Limb (tissue), 2 donors: Measurements from ENCODE around the gene GMDS.
"Not testable (repeated sequence)": the region's sequence is repeated elsewhere in the genome, so short reads cannot be mapped to it uniquely, and the experiment has no call there.

ENCODE experiments used
- DNase-seq, 2 donors: peaks; one replicate each; pipeline ENCODE4 v3.0.0-alpha.2; 2016; ENCODE audit errors: extremely low spot score in 2 of 2

The GMDS gene

GRCh38 chr6:1751063-1751462, 494.3 kb downstream of the GMDS start:
- not testable (repeated sequence) for DNase-seq

GRCh38 chr6:1749041-1749440, 496.4 kb downstream of the GMDS start:
- DNase-seq = no peak

GRCh38 chr6:1747531-1747930, 497.9 kb downstream of the GMDS start:
- no peak for DNase-seq

GRCh38 chr6:1747003-1747402, 498.4 kb downstream of the GMDS start:
- no peak for DNase-seq

- DNase-seq = no peak
Observed at GRCh38 chr6:1745814-1746213, 499.6 kb downstream of the GMDS start.

- DNase-seq = no peak
Observed at GRCh38 chr6:1744543-1744942, 500.9 kb downstream of the GMDS start.

GRCh38 chr6:1739680-1740079, 505.7 kb downstream of the GMDS start:
- no peak for DNase-seq

GRCh38 chr6:1739220-1739619, 506.2 kb downstream of the GMDS start:
- DNase-seq = no peak

- no peak for DNase-seq
Observed at GRCh38 chr6:1738558-1739081, 506.8 kb downstream of the GMDS start.

- no peak for DNase-seq
Observed at GRCh38 chr6:1737463-1738311, 507.7 kb downstream of the GMDS start.

GRCh38 chr6:1736346-1737105, 508.9 kb downstream of the GMDS start:
- DNase-seq = no peak

- DNase-seq = no peak
Observed at GRCh38 chr6:1735239-1735803, 510.1 kb downstream of the GMDS start.

GRCh38 chr6:1730882-1731281, 514.5 kb downstream of the GMDS start:
- DNase-seq = no peak

- DNase-seq = no peak
Observed at GRCh38 chr6:1729750-1730140, 515.7 kb downstream of the GMDS start.

GRCh38 chr6:1729133-1729749, 516.2 kb downstream of the GMDS start:
- DNase-seq = no peak

- DNase-seq = no peak
Observed at GRCh38 chr6:1726341-1726768, 519.0 kb downstream of the GMDS start.

- no peak for DNase-seq
Observed at GRCh38 chr6:1724616-1725015, 520.8 kb downstream of the GMDS start.

GRCh38 chr6:1724124-1724523, 521.3 kb downstream of the GMDS start:
- DNase-seq = no peak

GRCh38 chr6:1722801-1723200, 522.6 kb downstream of the GMDS start:
- no peak for DNase-seq

GRCh38 chr6:1720620-1721322, 524.6 kb downstream of the GMDS start:
- no peak for DNase-seq

GRCh38 chr6:1719922-1720321, 525.5 kb downstream of the GMDS start:
- no peak for DNase-seq
